H9 (cell line): Measurements from ENCODE around the gene TMEM39A. TPM values are rescaled to one million over a fixed set of nuclear protein-coding genes. Genes with fewer than 3 reads are reported as not detected.

Experiments
- DNase-seq: peaks from one replicate; pipeline ENCODE4 v3.0.0-alpha.2; 2017
- H2AFZ ChIP-seq: one replicate; pipeline ENCODE4 v1.6.1; 2013; ENCODE audit warnings: mild to moderate bottlenecking, low read length, control low read depth, moderate library complexity
- H2AK5ac ChIP-seq: 2 replicates; pipeline ENCODE4 v1.6.1; 2013; ENCODE audit warnings: low read length, control low read depth, mixed read lengths; ENCODE audit not compliant: insufficient read length
- H2BK120ac ChIP-seq: one replicate; pipeline ENCODE4 v1.6.1; 2013; ENCODE audit warnings: low read depth, mild to moderate bottlenecking, low read length, control low read depth, inconsistent platforms; ENCODE audit not compliant: poor library complexity, severe bottlenecking
- H2BK12ac ChIP-seq: 2 replicates; pipeline ENCODE4 v1.6.1; 2013; ENCODE audit warnings: low read length, control low read depth, mixed read lengths, low read depth; ENCODE audit not compliant: insufficient read length
- H2BK15ac ChIP-seq: 2 replicates; pipeline ENCODE4 v1.6.1; 2013; ENCODE audit warnings: low read depth, low read length, control low read depth
- H2BK20ac ChIP-seq: one replicate; pipeline ENCODE4 v1.6.1; 2013; ENCODE audit warnings: low read depth, mild to moderate bottlenecking, low read length, control low read depth, inconsistent platforms; ENCODE audit not compliant: poor library complexity, severe bottlenecking
- H2BK5ac ChIP-seq: 2 replicates; pipeline ENCODE4 v1.6.1; 2013; ENCODE audit warnings: low read length, control low read depth, mixed read lengths; ENCODE audit not compliant: insufficient read length
- H3K14ac ChIP-seq: 2 replicates; pipeline ENCODE4 v1.6.1; 2013; ENCODE audit warnings: low read length, control low read depth; ENCODE audit not compliant: insufficient read depth
- H3K18ac ChIP-seq: 2 replicates; pipeline ENCODE4 v1.6.1; 2013; ENCODE audit warnings: low read depth, mild to moderate bottlenecking, mixed read lengths, low read length, control low read depth; ENCODE audit not compliant: insufficient read length
- H3K23ac ChIP-seq: 2 replicates; pipeline ENCODE4 v1.6.1; 2013; ENCODE audit warnings: low read length, control low read depth, mixed read lengths, low read depth; ENCODE audit not compliant: insufficient read length
- H3K23me2 ChIP-seq: 2 replicates; pipeline ENCODE4 v1.6.1; 2013; ENCODE audit warnings: low read depth, mild to moderate bottlenecking, mixed read lengths, low read length, control low read depth; ENCODE audit not compliant: insufficient read length, poor library complexity, severe bottlenecking
- H3K27ac ChIP-seq: 2 replicates; pipeline ENCODE4 v1.5.1; 2013; ENCODE audit warnings: low read length, control low read depth, mixed read lengths, low read depth; ENCODE audit not compliant: insufficient read length
- H3K27me3 ChIP-seq: 2 replicates; pipeline ENCODE4 v1.6.1; 2013; ENCODE audit warnings: low read length, control low read depth, inconsistent platforms; ENCODE audit not compliant: insufficient read depth
- H3K4ac ChIP-seq: 2 replicates; pipeline ENCODE4 v1.6.1; 2013; ENCODE audit warnings: low read depth, mild to moderate bottlenecking, control low read depth, inconsistent platforms, low read length, moderate library complexity
- H3K4me1 ChIP-seq: 2 replicates; pipeline ENCODE4 v1.6.1; 2013; ENCODE audit warnings: low read length, control low read depth, inconsistent platforms; ENCODE audit not compliant: insufficient read depth
- H3K4me2 ChIP-seq: 2 replicates; pipeline ENCODE4 v1.6.1; 2013; ENCODE audit warnings: low read length, control low read depth, mixed read lengths; ENCODE audit not compliant: insufficient read length, insufficient read depth
- H3K56ac ChIP-seq: 2 replicates; pipeline ENCODE4 v1.6.1; 2013; ENCODE audit warnings: low read depth, mild to moderate bottlenecking, mixed read lengths, low read length, control low read depth; ENCODE audit not compliant: insufficient read length
- H3K79me1 ChIP-seq: 2 replicates; pipeline ENCODE4 v1.6.1; 2013; ENCODE audit warnings: low read depth, mild to moderate bottlenecking, moderate library complexity, low read length, control low read depth, inconsistent platforms; ENCODE audit not compliant: insufficient read depth, poor library complexity, severe bottlenecking
- H3K79me2 ChIP-seq: 2 replicates; pipeline ENCODE4 v1.6.1; 2013; ENCODE audit warnings: low read length, control low read depth, inconsistent platforms; ENCODE audit not compliant: insufficient read depth
- H3K9ac ChIP-seq: 2 replicates; pipeline ENCODE4 v1.6.1; 2013; ENCODE audit warnings: low read length, control low read depth, mixed read lengths; ENCODE audit not compliant: insufficient read length; ENCODE audit errors: extremely low read depth
- H3K9me3 ChIP-seq: one replicate; pipeline ENCODE4 v1.6.1; 2013; ENCODE audit warnings: low read depth, low read length, inconsistent platforms; ENCODE audit not compliant: control insufficient read depth
- H3T11ph ChIP-seq: one replicate; pipeline ENCODE4 v1.6.1; 2013; ENCODE audit warnings: mild to moderate bottlenecking, low read length, control low read depth, inconsistent platforms
- H4K20me1 ChIP-seq: one replicate; pipeline ENCODE4 v1.6.1; 2013; ENCODE audit not compliant: control insufficient read depth, insufficient read length, insufficient read depth
- H4K5ac ChIP-seq: 2 replicates; pipeline ENCODE4 v1.6.1; 2013; ENCODE audit warnings: low read depth, mild to moderate bottlenecking, mixed read lengths, low read length, control low read depth; ENCODE audit not compliant: insufficient read length
- H4K8ac ChIP-seq: replicated peaks from 2 replicates; pipeline ENCODE4 v1.6.1; 2013; ENCODE audit warnings: low read length, control low read depth, mixed read lengths, low read depth; ENCODE audit not compliant: insufficient read length
- H4K91ac ChIP-seq: 2 replicates; pipeline ENCODE4 v1.6.1; 2013; ENCODE audit warnings: low read depth, mild to moderate bottlenecking, moderate library complexity, mixed read lengths, low read length, control low read depth; ENCODE audit not compliant: insufficient read length
- H3K27ac Mint-ChIP-seq, 3 experiments: 2 replicates in 2 of 3; 3 replicates in 1 of 3; pipeline ENCODE4 v1.8.0; 2020 to 2021; ENCODE audit warnings: mixed read lengths in 3 of 3, mild to moderate bottlenecking in 1 of 3, moderate library complexity in 1 of 3
- H3K27me3 Mint-ChIP-seq: 2 replicates; pipeline ENCODE4 v1.8.0; 2021; ENCODE audit warnings: low read depth, mild to moderate bottlenecking, moderate library complexity, mixed read lengths
- H3K36me3 Mint-ChIP-seq, 3 experiments: 2 replicates in 2 of 3; 3 replicates in 1 of 3; pipeline ENCODE4 v1.8.0; 2020 to 2021; ENCODE audit warnings: low read depth in 3 of 3, mixed read lengths in 3 of 3; ENCODE audit not compliant: insufficient read depth in 1 of 3
- H3K4me1 Mint-ChIP-seq, 2 experiments: 2 replicates each; pipeline ENCODE4 v1.8.0; 2020; ENCODE audit warnings: mixed read lengths in 2 of 2
- H3K4me3 Mint-ChIP-seq, 2 experiments: 2 replicates in 1 of 2; 3 replicates in 1 of 2; pipeline ENCODE4 v1.8.0; 2020 to 2021; ENCODE audit warnings: mild to moderate bottlenecking in 2 of 2, mixed read lengths in 2 of 2, moderate library complexity in 1 of 2
- H3K9me3 Mint-ChIP-seq, 2 experiments: 2 replicates in 1 of 2; 3 replicates in 1 of 2; pipeline ENCODE4 v1.8.0; 2020; ENCODE audit warnings: mild to moderate bottlenecking in 2 of 2, mixed read lengths in 2 of 2, moderate library complexity in 1 of 2
- WGBS: extraction: QIAGEN DNeasy Blood & Tissue Kit; methylation state at CpG from one replicate; pipeline ENCODE4 v1.1.7; 2013; ENCODE audit warnings: missing lambda C conversion rate, low lambda C conversion rate, mixed read lengths; ENCODE audit not compliant: insufficient read length; ENCODE audit errors: extremely low coverage; 5-methylcytosine and 5-hydroxymethylcytosine counted together
- total RNA-seq: library from RNA; stranded (reverse); gene quantifications from 2 replicates; pipeline ENCODE4 v1.2.1, GENCODE V29; 2021
- TF ChIP-seq, protein P1 (sequence below): fragments of 200-600 bp; sonication (generic); conservative IDR thresholded peaks from 3 replicates; pipeline ENCODE4 v1.8.0; 2021; ENCODE audit warnings: antibody characterized with exemption, mild to moderate bottlenecking

The TMEM39A gene
- total RNA-seq, 1 experiment from 2014 or later, result 45.0 TPM

DNA sequence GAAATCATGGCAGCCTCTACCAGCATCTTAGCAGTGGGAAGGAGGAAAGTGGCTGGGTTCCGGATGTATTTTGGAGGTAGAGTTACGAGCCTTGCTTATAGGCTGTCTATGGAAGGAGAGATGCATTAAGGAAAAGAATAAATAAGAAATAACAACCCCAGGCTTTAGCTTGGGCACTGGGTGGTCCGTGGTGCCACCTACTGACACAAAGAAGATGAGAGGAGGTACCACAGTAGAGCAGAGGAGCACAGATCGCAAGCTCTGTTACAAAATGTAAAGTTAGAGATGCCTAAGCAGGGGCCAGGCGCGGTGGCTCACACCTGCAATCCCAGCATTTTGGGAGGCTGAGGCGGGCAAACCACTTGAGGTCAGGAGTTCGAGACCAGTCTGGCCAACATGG, 74.8 kb downstream of the TMEM39A start:
- Histone ChIP-seq H3K79me2 (no peaks in the 10 kb centered on the region), H3K9me3 (no peaks in the 10 kb centered on the region), H2BK15ac (no peak overlapping the region), H3K4me2 (no peak overlapping the region), H3K23ac (no peak overlapping the region), H3K27me3 (no peaks in the 10 kb centered on the region), H4K8ac (no peak overlapping the region), H3K14ac (no peak overlapping the region), H2BK12ac (no peak overlapping the region), H3K56ac (no peak overlapping the region), H3K18ac (no peak overlapping the region), H2AFZ (peak overlapping the region; percentile 62), H3K9ac (no peak overlapping the region), H3K23me2 (no peaks in the 10 kb centered on the region), H3K4ac (no peak overlapping the region), H3K79me1 (no peaks in the 10 kb centered on the region), H2AK5ac (no peak overlapping the region), H4K5ac (no peak overlapping the region), H2BK120ac (no peak overlapping the region), H4K91ac (no peak overlapping the region), H4K20me1 (no peaks in the 10 kb centered on the region), H2BK20ac (no peak overlapping the region), H3K27ac (no peak overlapping the region), H3K4me1 (no peaks in the 10 kb centered on the region), H3T11ph (no peak overlapping the region), H2BK5ac (no peak overlapping the region)
- TF ChIP-seq, protein P1, sequence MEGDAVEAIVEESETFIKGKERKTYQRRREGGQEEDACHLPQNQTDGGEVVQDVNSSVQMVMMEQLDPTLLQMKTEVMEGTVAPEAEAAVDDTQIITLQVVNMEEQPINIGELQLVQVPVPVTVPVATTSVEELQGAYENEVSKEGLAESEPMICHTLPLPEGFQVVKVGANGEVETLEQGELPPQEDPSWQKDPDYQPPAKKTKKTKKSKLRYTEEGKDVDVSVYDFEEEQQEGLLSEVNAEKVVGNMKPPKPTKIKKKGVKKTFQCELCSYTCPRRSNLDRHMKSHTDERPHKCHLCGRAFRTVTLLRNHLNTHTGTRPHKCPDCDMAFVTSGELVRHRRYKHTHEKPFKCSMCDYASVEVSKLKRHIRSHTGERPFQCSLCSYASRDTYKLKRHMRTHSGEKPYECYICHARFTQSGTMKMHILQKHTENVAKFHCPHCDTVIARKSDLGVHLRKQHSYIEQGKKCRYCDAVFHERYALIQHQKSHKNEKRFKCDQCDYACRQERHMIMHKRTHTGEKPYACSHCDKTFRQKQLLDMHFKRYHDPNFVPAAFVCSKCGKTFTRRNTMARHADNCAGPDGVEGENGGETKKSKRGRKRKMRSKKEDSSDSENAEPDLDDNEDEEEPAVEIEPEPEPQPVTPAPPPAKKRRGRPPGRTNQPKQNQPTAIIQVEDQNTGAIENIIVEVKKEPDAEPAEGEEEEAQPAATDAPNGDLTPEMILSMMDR, result peak; percentile 40; the same call in 2 of the 3 replicates
- no peaks in the 10 kb centered on the region for H3K9me3 Mint-ChIP-seq
- peak overlapping the region in 1 of 3 experiments; percentile 78; a peak in 1 of 7 replicates for H3K27ac Mint-ChIP-seq
- H3K4me1 Mint-ChIP-seq, result peaks cover 4 to 5% of the 10 kb centered on the region in 2 experiments; a peak in 3 of 4 replicates
- H3K36me3 Mint-ChIP-seq, result no peaks in the 10 kb centered on the region; a peak in 2 of 7 replicates
- no CpG with 5 or more reads among the region's 8 CpGs for WGBS
- H3K27me3 Mint-ChIP-seq, result no peaks in the 10 kb centered on the region
- no peak overlapping the region for H3K4me3 Mint-ChIP-seq
- no peak for DNase-seq
